Gastrocnemius medialis (tissue), 4 donors: ENCODE results near the gene DOCK4. TPM values are rescaled to one million over a fixed set of nuclear protein-coding genes. Genes with fewer than 3 reads are reported as not detected.

ENCODE experiments used
- ATAC-seq, 2 donors: fragments of 150-250 bp; one replicate each; pipeline ENCODE4 v1.9.1; 2016
- DNase-seq, 2 donors: peaks; one replicate each; pipeline ENCODE4 v3.0.0-alpha.2; 2019
- H3K27ac ChIP-seq, 4 donors: fragments of 200-600 bp; sonication (generic); 1 replicate in 1 of 4; 2 replicates in 3 of 4; pipeline ENCODE4 v1.5.1; 2016 to 2018; ENCODE audit warnings: mild to moderate bottlenecking in 2 of 4, moderate library complexity in 1 of 4
- H3K27me3 ChIP-seq, 3 donors: fragments of 200-600 bp; sonication (generic) in 2 of 3; 1 replicate in 1 of 3; 2 replicates in 2 of 3; pipeline versions ENCODE4 v1.5.1 to v1.6.0; 2016 to 2019; ENCODE audit warnings: mild to moderate bottlenecking in 1 of 3, moderate library complexity in 1 of 3
- H3K36me3 ChIP-seq, 2 donors: fragments of 200-600 bp; sonication (generic) in 1 of 2; one replicate each; pipeline ENCODE4 v1.5.1; 2017 to 2018
- H3K4me1 ChIP-seq, 2 donors: fragments of 200-600 bp; sonication (generic) in 1 of 2; one replicate each; pipeline ENCODE4 v1.5.1; 2016 to 2017; ENCODE audit warnings: mild to moderate bottlenecking in 2 of 2
- H3K4me3 ChIP-seq, 4 donors: fragments of 200-600 bp; sonication (generic) in 3 of 4; 1 replicate in 1 of 4; 2 replicates in 3 of 4; pipeline ENCODE4 v1.5.1; 2016 to 2019; ENCODE audit warnings: mild to moderate bottlenecking in 2 of 4
- H3K9me3 ChIP-seq, 3 donors: fragments of 200-600 bp; sonication (generic) in 2 of 3; 1 replicate in 1 of 3; 2 replicates in 2 of 3; pipeline ENCODE4 v1.5.1; 2016 to 2019
- CTCF ChIP-seq, 5 experiments: fragments of 450-650 bp in 3 of 5; fragments of 200-600 bp in 2 of 5; sonication (generic) in 2 of 5; IDR thresholded peaks in 4 of 5; conservative IDR thresholded peaks in 1 of 5; 1 replicate in 4 of 5; 2 replicates in 1 of 5; pipeline ENCODE4 v1.5.1; 2016 to 2019; ENCODE audit warnings: antibody characterized with exemption in 5 of 5, mild to moderate bottlenecking in 3 of 5, moderate library complexity in 3 of 5
- POLR2A ChIP-seq, 2 donors: fragments of 450-650 bp; IDR thresholded peaks; one replicate each; pipeline ENCODE4 v1.6.1; 2017; ENCODE audit warnings: antibody characterized with exemption in 2 of 2, mild to moderate bottlenecking in 2 of 2, moderate library complexity in 2 of 2
- in situ Hi-C, 4 donors: fragments of 200-750 bp; cut with MboI; loops; one replicate each; pipeline versions ENCODE4 v1.15.0 to v1.8.0; 2017; ENCODE audit warnings: low sequenced_read_pairs in 4 of 4
- intact Hi-C: fragments of 100-400 bp; cut with DNase I; formaldehyde crosslinking; loops from one replicate; pipeline ENCODE4 v1.15.1; 2023; ENCODE audit warnings: low total_unique reads
- total RNA-seq, 4 donors: library from RNA; depleted of rRNA; stranded (reverse); fragments of >200 nt; gene quantifications; one replicate each; pipeline versions ENCODE4 v1.1.0 to v1.2.3, GENCODE V29; 2016

The DOCK4 gene
- total RNA-seq, 4 donors from 2014 or later, result 8.7 to 12.0 (median 10.2) TPM

GRCh38 chr7:111845853-111846252 lies 360.3 kb downstream of the DOCK4 start:
- no peak for ATAC-seq
- peaks cover 0 to 20% of the 10 kb centered on the region in 2 donors for H3K36me3 ChIP-seq
- H3K4me1 ChIP-seq, result no peaks in the 10 kb centered on the region
- H3K4me3 ChIP-seq, result no peak overlapping the region
- H3K9me3 ChIP-seq, result no peaks in the 10 kb centered on the region
- H3K27me3 ChIP-seq, result no peaks in the 10 kb centered on the region
- no peak overlapping the region for H3K27ac ChIP-seq
- intact Hi-C loops, result no loop called here
- in situ Hi-C loops, result no loop called here
- TF ChIP-seq POLR2A (IDR thresholded peaks at IDR 0.05) (no peak), CTCF (IDR thresholded peaks at IDR 0.05 in 4 of 5, conservative IDR thresholded peaks at IDR 0.05 in 1 of 5) (no peak)
- DNase-seq, result no peak

- no peak overlapping the region for H3K27ac ChIP-seq
- no peaks in the 10 kb centered on the region for H3K9me3 ChIP-seq
- intact Hi-C loops (no loop called here), in situ Hi-C loops (no loop called here)
- ATAC-seq, result no peak
- no peaks in the 10 kb centered on the region for H3K4me1 ChIP-seq
- no peaks in the 10 kb centered on the region for H3K27me3 ChIP-seq
- DNase-seq, result no peak
- no peak overlapping the region for H3K4me3 ChIP-seq
- no peak for TF ChIP-seq POLR2A (IDR thresholded peaks at IDR 0.05)
- TF ChIP-seq CTCF (IDR thresholded peaks at IDR 0.05 in 4 of 5, conservative IDR thresholded peaks at IDR 0.05 in 1 of 5), result no peak
- peaks cover 0 to 20% of the 10 kb centered on the region in 2 donors for H3K36me3 ChIP-seq
These were observed 361.1 kb downstream of the DOCK4 start for GRCh38 chr7:111844904-111845671.

GRCh38 chr7:111842491-111842890 lies 363.7 kb downstream of the DOCK4 start:
- no peaks in the 10 kb centered on the region for H3K9me3 ChIP-seq
- H3K4me3 ChIP-seq, result no peak overlapping the region
- ATAC-seq, result no peak
- DNase-seq, result no peak
- H3K4me1 ChIP-seq, result no peaks in the 10 kb centered on the region
- TF ChIP-seq POLR2A (IDR thresholded peaks at IDR 0.05) (no peak), CTCF (IDR thresholded peaks at IDR 0.05 in 4 of 5, conservative IDR thresholded peaks at IDR 0.05 in 1 of 5) (no peak)
- intact Hi-C loops, result no loop called here
- in situ Hi-C loops, result no loop called here
- peaks cover 0 to 20% of the 10 kb centered on the region in 2 donors for H3K36me3 ChIP-seq
- no peaks in the 10 kb centered on the region for H3K27me3 ChIP-seq
- H3K27ac ChIP-seq, result no peak overlapping the region

- H3K9me3 ChIP-seq, result no peaks in the 10 kb centered on the region
- DNase-seq (no peak), ATAC-seq (no peak)
- H3K27ac ChIP-seq, result no peak overlapping the region
- in situ Hi-C loops (no loop called here), intact Hi-C loops (no loop called here)
- TF ChIP-seq POLR2A (IDR thresholded peaks at IDR 0.05), result no peak
- TF ChIP-seq CTCF (IDR thresholded peaks at IDR 0.05 in 4 of 5, conservative IDR thresholded peaks at IDR 0.05 in 1 of 5), result no peak
- H3K4me1 ChIP-seq, result no peaks in the 10 kb centered on the region
- no peak overlapping the region for H3K4me3 ChIP-seq
- peaks cover 0 to 18% of the 10 kb centered on the region in 2 donors for H3K36me3 ChIP-seq
- no peaks in the 10 kb centered on the region for H3K27me3 ChIP-seq
These were observed 364.5 kb downstream of the DOCK4 start for GRCh38 chr7:111841596-111842205.
